HepG2 (cell line): ENCODE data around the gene MRPS14. TPM values are rescaled to one million over a fixed set of nuclear protein-coding genes. Genes with fewer than 3 reads are reported as not detected.

ENCODE experiments used
- ARID5B ChIP-seq: IDR thresholded peaks from 2 replicates; pipeline ENCODE4 v1.4.0; 2020; ENCODE audit warnings: mild to moderate bottlenecking, missing genetic modification reagents
- BCLAF1 ChIP-seq: fragments of 450-650 bp; IDR thresholded peaks from 2 replicates; pipeline ENCODE4 v1.6.1; 2017; ENCODE audit warnings: mild to moderate bottlenecking
- CBX1 ChIP-seq: IDR thresholded peaks from one replicate; pipeline ENCODE4 v1.6.1; 2016; ENCODE audit warnings: antibody characterized with exemption, low read depth
- MAZ ChIP-seq, 2 experiments: sonication (generic) in 1 of 2; formaldehyde crosslinking in 1 of 2; IDR thresholded peaks; 2 replicates each; pipeline versions ENCODE4 v1.5.0 to v1.6.1; 2012 to 2020; ENCODE audit warnings: low read depth in 2 of 2, mild to moderate bottlenecking in 2 of 2, borderline replicate concordance in 1 of 2, improper control_type of control experiment in 1 of 2, low read length in 1 of 2, missing genetic modification reagents in 1 of 2, moderate library complexity in 1 of 2
- PTBP1 ChIP-seq: fragments of 200-400 bp; formaldehyde crosslinking; IDR thresholded peaks from 2 replicates; pipeline ENCODE4 v1.6.1; 2018; ENCODE audit warnings: low read length, low read depth; ENCODE audit not compliant: poor library complexity, severe bottlenecking
- SAP130 ChIP-seq: IDR thresholded peaks from 2 replicates; pipeline ENCODE4 v1.6.1; 2016; ENCODE audit warnings: low read depth
- ZNF207 ChIP-seq: fragments of 450-650 bp; IDR thresholded peaks from 2 replicates; pipeline ENCODE4 v1.6.1; 2016; ENCODE audit warnings: antibody characterized with exemption, borderline replicate concordance
- ZNF430 ChIP-seq: sonication (generic); formaldehyde crosslinking; IDR thresholded peaks from 2 replicates; pipeline ENCODE4 v1.9.0; 2021; ENCODE audit warnings: mild to moderate bottlenecking, missing genetic modification reagents
- ZNF550 ChIP-seq: sonication (generic); formaldehyde crosslinking; IDR thresholded peaks from 2 replicates; pipeline ENCODE4 v1.4.0; 2020; ENCODE audit warnings: mild to moderate bottlenecking, missing genetic modification reagents, borderline replicate concordance
- ZXDC ChIP-seq: sonication (generic); formaldehyde crosslinking; IDR thresholded peaks from 2 replicates; pipeline ENCODE4 v1.5.0; 2020; ENCODE audit warnings: mild to moderate bottlenecking, missing genetic modification reagents
- polyA plus RNA-seq, 8 experiments: library from polyadenylated mRNA; depleted of rRNA in 3 of 8; stranded (reverse) in 7 of 8; unstranded in 1 of 8; fragments of >200 nt; fragmentation: Illumina TruSeq in 4 of 8; extraction: Trizol in 4 of 8; gene quantifications; 2 replicates each; pipeline versions ENCODE4 v1.2.1 to v1.2.3, GENCODE V29; 2011 to 2016; ENCODE audit warnings: low read depth in 4 of 8, missing spikeins in 1 of 8, mixed read lengths in 1 of 8; ENCODE audit not compliant: insufficient read depth in 1 of 8
- total RNA-seq, 5 experiments: library from RNA; depleted of rRNA; stranded (reverse); fragments of >200 nt; fragmentation: Illumina TruSeq; extraction: Trizol; gene quantifications; 2 replicates each; pipeline ENCODE4 v1.2.3, GENCODE V29; 2016; ENCODE audit warnings: low read depth in 1 of 5
- TF ChIP-seq, protein P1 (sequence below): IDR thresholded peaks from 2 replicates; pipeline ENCODE4 v1.6.1; 2016; ENCODE audit warnings: mild to moderate bottlenecking, missing biosample characterization, missing genetic modification reagents

Gene MRPS14
- total and polyA plus RNA-seq, 2 of the 13 experiments (the other 11 are each of a cell fraction or from before 2014, with no cell fraction given), result 36.6 to 43.2 TPM

- TF ChIP-seq ARID5B (CRISPR knock-in tag) (peak; percentile 80), ZNF207 (no peak), PTBP1 (peak; percentile 85), CBX1 (peak; percentile 71), ZNF550 (no peak), BCLAF1 (no peak), SAP130 (CRISPR knock-in tag) (peak; percentile 91), MAZ (IDR thresholded peaks at IDR 0.05; ENCODE audit: borderline replicate concordance, low read depth, low read length) (peak; percentile 87), MAZ (CRISPR knock-in tag; IDR thresholded peaks at IDR 0.05; ENCODE audit: low read depth) (no peak; the same call in 1 of the 2 replicates), ZXDC (no peak), ZNF430 (CRISPR knock-in tag) (0 out of 2 replicates have a peak, but pooled peaks have one; percentile 41)
- TF ChIP-seq, protein P1, sequence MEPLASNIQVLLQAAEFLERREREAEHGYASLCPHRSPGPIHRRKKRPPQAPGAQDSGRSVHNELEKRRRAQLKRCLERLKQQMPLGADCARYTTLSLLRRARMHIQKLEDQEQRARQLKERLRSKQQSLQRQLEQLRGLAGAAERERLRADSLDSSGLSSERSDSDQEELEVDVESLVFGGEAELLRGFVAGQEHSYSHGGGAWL (CRISPR knock-in tag), result peak; percentile 71; the same call in 1 of the 2 replicates
These were observed at the start of gene MRPS14 (continued) for GRCh38 chr1:175023043-175023921.
